OCI-M2 (cell line): ENCODE data around the gene ZNF280A.

ENCODE experiments used
- DNase-seq: peaks from one replicate; lab custom pipeline; 2025; ENCODE audit not compliant: unreplicated experiment; lab: John Stamatoyannopoulos, UW

Gene ZNF280A, protein sequence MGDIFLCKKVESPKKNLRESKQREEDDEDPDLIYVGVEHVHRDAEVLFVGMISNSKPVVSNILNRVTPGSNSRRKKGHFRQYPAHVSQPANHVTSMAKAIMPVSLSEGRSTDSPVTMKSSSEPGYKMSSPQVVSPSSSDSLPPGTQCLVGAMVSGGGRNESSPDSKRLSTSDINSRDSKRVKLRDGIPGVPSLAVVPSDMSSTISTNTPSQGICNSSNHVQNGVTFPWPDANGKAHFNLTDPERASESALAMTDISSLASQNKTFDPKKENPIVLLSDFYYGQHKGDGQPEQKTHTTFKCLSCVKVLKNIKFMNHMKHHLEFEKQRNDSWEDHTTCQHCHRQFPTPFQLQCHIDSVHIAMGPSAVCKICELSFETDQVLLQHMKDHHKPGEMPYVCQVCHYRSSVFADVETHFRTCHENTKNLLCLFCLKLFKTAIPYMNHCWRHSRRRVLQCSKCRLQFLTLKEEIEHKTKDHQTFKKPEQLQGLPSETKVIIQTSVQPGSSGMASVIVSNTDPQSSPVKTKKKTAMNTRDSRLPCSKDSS

DNA sequence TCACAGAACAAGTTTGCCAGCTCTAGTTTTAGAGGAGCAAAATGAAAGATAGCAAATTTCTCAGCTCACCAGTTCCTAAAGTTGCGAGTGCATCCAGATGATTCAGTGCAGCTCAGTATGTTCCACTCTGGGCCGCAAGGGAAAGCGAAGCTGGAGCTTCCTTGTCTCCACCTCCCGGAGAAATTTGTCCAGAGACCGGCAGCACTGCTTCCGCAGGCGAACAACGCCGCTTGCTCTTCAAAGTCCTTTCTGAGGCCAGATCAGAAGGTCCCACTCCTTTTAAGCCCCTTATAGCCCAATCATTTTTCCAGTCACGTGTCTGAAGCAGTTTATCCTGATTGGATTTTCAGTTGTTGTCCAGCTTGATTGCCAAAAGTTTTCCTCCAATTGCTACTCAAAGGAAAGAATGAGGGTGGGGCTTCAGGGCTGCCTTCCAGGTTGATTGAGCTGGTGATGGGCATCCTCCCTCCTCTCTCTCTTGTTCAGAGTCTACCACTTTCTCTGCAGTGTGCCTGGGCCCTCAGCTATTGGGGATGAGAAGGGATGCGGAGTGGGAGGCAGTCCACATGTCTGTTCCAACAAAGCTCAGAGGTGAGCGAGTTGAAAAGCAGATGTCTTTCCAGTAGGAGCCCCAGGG is at the start of gene ZNF280A:
ZNF280A (minus strand) TSS at position 251 of the 637 bp plus-strand sequence. CDS start 4,640 bp downstream, outside the sequence.
- no peak for DNase-seq

DNA sequence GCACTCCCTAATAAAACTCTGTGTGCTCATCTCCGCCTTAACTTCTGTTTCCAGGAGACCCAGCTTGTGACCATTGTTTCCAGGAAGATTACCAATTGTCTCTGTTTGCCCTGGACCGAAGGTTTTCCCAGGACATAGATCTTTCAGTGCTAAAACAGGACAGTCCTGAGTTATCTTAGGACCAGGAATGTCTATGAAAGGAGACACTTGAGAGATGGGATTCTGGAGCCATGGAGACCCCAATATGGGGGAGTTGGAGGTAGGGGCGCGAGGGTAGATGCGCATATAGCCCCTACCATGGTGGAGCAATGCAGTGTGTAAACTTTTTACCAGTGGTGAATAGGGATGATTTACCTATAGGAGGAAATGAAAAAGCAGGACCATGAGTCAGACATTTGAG is 49.1 kb upstream of the ZNF280A start:
- DNase-seq, result no peak

DNA sequence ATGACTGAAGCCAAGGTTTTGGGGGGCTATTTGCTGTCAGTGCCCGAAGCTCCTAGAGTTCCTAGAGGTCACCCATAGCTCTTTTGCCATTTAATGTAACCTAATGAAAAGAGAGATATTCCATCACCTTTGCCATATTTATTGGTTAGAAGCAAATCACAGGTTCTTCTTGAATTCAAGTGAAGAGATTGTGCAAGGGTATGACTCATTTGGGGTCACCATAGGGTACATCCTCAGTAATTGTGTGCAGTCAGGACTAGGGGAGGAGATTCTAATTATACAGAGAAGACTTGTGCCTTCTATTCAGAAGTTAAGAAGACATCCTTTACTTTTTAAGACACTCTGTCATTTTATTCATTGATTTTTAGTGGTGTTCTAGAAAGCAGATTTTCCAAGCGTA is 45.9 kb upstream of the ZNF280A start:
- DNase-seq, result no peak

DNA sequence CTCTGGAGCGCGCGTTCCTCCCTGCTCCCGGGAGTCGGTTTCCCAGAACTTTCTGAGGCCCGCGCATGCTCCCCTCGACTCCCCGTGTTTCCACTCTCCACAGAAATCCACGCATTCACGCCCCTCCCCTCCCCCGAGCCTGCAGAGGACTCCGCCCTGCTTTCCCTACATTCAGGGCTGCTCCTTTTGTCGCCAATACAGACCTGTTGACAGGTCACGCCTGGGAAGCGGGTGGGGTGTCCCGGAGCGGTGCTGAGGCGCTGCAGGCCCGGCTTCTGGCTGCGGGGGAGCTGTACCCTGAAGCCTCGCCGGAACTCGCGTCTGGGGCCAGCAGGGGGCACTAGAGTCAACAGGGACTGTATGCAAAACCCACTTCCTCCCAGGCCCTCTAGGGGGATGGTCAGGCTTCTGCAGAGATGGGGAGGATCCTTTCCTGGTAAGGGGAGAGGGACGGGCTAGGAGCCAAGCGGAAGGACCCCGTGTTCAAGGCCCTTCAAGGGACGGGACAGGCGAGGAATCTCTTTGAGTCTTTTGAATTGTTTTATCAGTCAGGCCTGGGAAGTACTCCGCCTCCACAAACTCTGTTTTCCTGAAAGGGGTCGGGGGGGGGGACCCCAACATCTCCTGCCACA is 39.0 kb upstream of the ZNF280A start, which contains the start of gene PRAME:
PRAME (minus strand) TSS at position 294 of the 632 bp plus-strand sequence. CDS start 2,433 bp downstream, outside the sequence.
- DNase-seq, result no peak

DNA sequence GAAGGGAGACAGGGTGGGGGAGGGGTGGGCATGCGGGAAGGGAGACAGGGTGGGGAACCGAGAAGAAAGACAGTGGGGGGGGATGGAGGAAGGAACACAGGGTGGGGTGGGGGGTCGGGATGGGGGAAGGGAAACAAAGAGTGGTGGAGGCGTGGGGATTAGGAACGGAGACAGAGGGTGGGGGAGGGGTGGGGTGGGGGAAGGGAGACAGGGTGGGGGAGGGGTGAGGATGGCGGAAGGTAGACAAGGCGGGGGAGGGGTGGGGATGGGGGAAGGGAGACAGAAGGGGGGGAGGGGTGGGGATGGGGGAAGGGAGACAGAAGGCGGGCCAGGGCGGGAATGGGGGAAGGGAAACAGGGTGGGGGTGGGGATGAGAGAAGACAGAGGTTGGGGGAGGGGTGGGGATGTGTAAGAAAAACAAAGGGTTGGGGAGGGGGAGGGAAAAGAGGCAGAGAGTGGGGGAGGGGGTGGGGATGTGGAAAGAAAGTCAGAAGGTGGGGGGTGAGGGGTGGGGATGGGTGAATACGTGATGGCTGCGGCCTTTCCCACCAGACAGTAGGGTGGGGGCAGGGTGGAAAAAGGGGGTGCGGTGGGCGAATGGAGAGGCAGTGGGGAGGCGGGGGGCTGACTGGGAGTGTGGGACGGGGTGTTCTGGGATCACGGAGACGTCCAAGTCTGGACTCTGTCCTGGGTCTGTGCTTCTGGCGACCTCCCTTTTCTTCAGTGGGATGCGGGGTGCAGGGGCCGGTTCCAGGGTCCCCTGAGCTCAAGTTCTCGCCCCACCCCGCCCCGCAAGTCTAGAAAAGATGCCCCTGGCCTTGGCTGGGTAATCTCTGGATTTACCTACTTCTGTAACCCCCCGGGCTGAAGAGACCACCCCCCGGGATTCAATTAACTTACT is 38.3 kb upstream of the ZNF280A start:
- DNase-seq, result no peak

DNA sequence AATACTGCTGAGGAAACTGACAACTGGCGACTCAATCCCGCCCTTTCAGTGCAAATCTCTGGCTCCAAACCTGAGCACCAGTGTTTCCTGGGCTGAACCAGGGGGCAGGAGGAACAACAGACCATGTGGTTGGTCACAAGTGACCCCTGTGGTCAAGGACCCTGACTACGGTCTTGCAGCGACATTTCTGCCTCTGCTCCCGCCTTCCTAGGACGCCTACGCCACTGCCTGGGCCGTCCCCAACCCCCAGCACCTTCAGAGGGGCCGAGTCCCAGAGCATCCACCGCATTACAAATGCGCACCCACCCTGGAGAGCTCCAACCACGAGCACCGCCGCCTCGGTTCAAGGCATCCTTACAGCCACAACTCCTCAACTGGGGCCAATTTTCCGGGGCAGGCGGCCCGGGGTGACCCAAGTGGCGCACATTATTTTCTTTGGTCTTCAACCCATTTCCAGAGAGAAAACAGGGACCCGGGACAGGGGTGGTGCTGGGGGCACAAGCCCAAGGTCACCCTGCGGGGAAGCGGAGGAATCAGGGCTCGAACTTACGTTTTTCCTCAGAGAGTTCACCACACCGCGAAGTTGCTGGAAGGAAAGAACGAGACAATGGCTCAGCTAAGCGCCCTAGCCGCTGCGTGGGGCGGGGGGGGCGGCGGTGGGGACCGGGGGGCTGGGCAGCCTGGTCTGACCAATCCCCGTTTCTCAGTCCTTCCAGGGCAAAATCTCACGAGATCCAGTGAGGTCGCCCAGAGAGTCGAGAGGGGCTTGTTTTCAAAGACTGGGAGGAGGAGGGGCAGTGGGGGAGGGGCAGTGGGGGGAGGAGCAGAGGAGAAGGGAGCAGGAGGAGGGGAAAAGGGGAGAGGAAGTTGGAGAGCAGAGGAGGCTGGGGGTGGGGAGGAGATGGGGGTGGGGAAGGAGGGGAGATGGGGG is 37.2 kb upstream of the ZNF280A start:
- DNase-seq, result no peak

DNA sequence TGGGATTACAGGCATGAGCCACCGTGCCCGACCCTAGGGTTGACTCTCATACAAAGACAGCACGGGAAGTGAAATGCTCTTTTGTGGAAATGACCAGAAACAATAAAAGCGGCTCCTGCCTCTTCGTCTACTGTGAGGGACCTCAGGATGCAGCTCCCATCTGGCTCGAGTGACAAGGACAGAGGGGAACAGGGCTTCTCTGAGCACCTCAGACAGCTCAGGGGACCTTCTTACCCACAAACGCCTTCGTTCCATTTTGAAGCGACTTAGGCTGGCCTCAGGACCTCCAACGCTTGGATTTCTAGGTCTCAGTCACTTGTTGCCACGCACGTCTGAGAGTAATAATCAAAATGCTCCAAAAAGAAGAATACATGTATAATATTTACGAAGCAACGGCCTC is 36.5 kb upstream of the ZNF280A start:
- DNase-seq, result no peak

DNA sequence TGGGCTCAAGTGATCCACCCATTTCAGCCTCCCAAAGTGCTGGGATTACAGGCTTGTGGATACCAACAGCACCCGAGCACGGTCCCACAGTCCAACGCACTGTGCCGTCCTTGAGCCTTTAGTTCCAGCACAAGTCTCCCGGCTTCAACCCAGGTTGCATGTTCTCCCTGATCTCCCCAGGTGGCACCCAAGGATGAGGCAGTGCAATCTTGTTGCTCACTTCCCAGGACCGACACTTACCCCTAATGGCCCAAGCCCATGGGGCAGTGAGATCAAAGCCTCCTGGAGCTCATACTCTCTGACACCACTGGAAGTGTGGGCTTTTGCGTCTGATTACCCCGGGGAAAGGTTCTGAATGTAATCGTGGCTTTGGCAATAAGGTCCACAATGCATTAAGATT is 35.5 kb upstream of the ZNF280A start:
- no peak for DNase-seq

DNA sequence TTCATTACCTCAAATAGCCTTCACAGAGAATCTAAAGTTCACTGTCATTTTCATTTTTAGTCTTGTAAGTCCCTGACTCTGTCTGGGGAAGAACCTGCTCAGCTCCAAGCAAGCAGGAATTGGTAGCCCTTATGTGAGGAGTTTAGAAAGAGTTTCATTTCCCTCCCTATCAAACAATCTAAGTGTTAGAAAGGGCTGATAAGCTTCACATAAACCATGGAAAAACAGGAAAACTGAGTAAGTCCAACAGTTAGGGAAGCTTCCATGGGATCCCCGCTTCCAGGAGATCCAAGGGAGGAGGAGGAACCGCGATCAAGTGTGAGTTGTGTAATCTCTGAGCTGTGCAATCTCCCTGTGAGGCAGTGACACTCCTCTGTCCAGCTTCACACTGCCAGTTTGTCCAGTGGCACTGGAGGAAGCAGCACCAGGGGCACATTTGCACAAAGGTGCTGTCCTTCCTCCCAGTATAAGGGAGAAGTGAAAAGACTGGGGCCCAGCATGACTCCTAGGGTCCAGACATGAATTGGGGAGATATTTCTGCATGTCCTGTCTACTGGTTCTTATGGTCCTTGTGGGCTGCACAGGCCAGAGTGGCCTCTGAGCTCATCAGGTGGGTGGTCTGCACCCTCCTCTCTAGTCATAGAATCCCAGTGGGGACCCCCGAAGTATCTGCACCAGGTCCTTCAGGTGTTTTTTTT is 34.7 kb upstream of the ZNF280A start:
- DNase-seq, result no peak

DNA sequence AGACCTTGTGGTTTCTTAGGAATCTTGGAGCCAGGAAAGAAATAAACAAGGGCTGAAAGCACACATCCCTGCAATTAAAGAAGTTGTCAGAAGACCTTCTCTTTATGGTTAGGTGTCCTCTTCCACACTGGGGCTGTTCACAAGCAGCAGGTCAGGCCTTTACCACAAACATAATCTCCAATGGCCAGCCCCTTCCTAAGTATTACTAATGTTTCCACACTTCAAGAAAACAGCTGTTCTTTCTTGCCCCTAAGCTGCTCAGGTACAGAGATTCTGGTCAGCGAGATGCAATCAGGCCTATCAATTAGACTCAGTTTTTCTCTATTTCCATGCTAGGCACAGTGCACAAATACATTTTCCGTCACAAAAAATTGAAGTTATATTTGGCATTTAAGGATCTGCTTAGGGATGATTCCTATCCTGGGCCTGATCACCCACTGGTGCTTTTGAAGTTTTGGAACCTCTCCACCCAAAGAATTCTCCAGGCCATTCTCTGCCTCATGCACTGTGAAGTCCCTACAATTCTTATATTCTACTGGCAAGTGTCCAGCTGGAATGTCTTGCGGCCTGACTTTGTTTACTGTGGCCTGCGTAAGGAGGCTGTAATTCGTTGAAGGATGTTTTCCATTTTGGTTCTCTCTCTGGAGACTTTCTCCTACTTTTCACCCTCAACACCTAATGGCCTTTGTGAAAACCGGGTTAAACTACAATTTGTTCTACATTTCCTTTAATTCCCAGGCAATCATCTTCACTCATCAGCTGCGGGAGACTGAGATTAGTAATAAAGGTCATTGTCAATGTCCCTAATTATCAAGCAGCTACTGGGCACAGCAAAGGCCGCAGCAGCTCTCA is 33.9 kb upstream of the ZNF280A start:
- DNase-seq, result no peak

DNA sequence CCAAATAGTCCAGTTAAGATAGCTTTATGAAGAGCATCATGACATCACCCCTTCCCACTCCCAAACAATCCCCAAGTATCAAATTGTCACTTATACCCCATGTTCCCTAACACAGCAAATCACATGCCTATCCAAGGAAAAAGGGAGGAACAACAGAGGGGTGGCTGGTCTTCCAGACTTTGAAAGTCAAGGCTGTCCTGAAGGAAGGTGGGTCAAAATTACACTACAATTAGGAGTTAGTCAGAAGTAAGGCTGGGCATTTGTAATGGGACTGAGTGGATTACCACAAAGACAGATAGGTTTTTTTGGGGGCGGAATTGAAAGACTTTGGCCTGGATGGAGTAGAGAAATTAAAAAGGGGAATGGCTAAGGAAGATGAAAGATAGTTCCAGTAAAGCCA is 33.1 kb upstream of the ZNF280A start:
- DNase-seq, result no peak

DNA sequence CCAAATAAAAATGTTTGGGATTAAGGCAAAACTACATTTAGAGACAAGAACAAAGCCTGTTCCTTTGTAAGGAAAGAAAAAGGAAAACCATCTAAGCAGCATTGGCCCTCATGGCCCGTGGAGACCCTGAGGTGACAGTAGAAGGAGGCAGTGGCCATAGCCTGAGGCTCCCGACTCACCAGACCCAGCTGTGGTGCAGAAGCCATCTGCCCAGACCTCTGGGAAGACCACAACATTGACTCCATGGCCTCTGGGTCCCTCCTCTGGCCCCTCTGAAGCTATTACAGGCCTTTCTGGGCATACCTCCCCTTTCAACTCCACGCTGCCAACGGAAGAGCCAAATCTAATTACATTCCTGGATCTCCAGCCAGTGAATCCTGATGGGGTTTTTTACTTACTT is 32.6 kb upstream of the ZNF280A start:
- no peak for DNase-seq

DNA sequence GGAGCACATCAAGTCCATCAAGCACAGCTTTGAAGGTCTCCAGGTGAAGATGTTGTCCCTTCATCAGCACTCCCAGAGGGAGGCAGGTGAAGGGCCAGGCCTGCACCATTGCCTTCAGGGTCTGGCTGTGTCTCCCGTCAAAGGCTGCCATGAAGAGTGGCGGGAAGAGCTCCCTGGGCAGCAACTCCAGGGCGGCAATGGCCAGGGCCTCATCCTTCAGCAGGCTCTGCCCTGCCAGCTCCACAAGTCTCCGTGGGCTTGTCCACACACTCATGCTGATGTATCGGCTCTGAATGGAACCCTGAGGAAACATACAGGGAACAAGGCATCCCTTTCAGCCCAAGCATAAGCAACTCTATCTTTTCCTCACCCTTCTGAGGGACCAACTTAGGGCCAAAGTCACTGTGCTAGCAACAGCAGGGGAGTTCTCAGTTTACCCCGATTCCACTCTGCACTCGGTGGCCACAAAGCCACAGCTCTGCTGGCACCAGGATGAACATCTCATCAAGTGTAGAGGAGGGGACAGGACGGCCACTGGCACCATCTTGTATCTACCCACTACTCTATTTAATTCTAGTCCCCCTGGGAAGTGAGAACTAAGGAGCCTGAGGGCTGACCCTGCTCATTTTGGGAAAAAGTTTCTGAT is 30.8 kb upstream of the ZNF280A start:
- no peak for DNase-seq

DNA sequence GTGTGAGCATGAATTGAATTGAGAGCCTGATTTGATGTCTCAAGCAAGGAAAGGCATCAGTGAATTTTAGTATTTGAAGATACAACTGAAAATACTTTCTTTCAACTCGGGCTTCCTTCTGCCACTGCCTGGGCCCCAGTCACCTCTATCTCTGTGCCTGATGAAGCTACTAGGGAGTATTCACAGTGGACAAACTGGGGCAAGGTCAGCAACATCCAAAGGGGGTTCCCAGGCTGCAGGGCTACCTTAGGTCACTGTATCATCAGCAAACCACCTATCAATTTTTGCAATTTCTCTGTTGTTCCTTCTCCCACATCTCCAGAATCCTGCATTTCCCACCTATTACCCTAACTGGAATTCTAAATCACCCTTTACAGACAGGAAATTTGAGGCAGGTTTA is 28.8 kb upstream of the ZNF280A start:
- DNase-seq, result no peak

DNA sequence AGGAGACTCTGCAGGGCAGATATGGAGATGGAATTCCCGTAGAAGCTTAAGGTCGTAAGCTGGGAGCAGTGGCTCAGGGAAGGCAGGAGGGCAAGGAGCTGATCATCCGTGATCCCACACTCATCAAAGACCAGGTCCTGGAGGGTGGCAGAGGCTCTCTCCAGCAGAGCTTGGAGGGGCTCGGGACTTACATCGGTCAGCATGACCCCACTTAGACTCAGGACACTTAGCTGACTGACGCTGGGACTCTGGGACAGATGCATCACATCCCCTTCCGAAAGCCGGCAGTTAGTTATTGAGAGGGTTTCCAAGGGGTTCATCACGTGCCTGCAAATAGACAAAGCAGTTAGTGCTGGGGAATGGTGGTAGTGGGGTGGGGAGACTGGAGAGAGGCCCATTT is 28.2 kb upstream of the ZNF280A start:
- DNase-seq, result no peak

DNA sequence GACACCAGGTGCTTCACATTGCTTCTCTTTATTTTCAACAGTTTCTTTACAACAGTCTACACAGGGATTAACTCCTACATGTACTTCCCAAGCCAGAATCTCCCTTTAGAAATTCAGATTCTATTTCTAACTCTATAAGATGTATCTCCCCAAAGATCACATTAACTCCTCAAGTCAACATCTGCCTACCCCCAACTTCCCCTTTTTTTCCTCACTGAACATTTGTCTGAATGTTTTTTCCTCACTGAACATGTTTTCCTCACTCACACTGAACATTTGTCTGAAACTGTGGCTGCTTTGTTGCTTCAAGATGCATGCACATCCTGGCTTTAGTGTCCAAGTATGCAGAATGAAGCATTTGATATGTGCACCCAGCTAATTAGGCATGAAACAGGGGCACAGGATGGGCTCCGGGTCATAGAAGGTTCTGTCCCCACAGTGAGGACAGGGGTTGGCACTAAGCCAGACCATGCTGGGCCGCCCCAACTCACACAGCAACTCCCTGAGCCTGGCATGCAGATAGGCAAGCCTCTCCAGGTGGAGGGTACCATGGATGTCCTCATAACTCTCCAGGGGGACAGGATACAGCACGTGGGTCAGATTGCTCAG is 27.7 kb upstream of the ZNF280A start:
- DNase-seq, result no peak

DNA sequence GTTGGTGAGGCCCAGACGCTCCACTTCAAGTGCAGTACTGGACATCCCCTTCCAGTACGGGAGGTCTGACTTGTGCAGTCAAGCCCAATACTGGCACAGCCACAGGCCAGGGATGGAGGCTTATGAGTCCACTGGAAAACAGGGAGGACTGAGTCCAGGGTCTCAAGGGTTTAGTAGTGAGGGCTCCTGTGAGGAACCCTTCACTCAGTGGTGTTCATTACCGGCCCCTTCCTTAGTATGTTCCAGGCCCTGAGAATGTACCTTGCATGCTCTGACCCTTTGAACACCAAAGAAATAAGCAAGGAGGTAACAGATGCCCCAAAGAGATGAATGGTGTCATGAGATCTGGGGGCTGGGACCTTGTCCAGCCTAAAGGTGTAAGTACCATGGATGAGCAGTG is 27.2 kb upstream of the ZNF280A start:
- DNase-seq, result no peak
